SK-N-SH (cell line): ENCODE data around the gene CHST15. TPM values are rescaled to one million over a fixed set of nuclear protein-coding genes. Genes with fewer than 3 reads are reported as not detected.

Source experiments
- CTCF ChIA-PET: fragments of 300-600, 350-600 bp; formaldehyde crosslinking; extraction: SDS; loops from one replicate; lab custom pipeline; 2021; lab: Yijun Ruan, JAX
- POLR2A ChIA-PET: fragments of 350-600 bp; sonication (Branson Sonifier 250); formaldehyde crosslinking; extraction: SDS; loops from one replicate; lab custom pipeline; 2020; ENCODE audit warnings: antibody characterized with exemption, inconsistent platforms; lab: Yijun Ruan, JAX
- DNase-seq: peaks from one replicate; pipeline ENCODE4 v3.0.0; 2012
- H2AFZ ChIP-seq: fragments of 200-600 bp; sonication (generic); 2 replicates; pipeline ENCODE4 v1.8.1; 2016; ENCODE audit warnings: antibody characterized with exemption, mild to moderate bottlenecking, low read depth
- H3F3A ChIP-seq: fragments of 200-600 bp; sonication (generic); replicated peaks from 2 replicates; pipeline ENCODE3; 2016; ENCODE audit warnings: antibody characterized with exemption, mild to moderate bottlenecking; ENCODE audit not compliant: insufficient read depth
- H3K27ac ChIP-seq, 2 experiments: fragments of 200-500 bp in 1 of 2; fragments of 200-600 bp in 1 of 2; sonication (Bioruptor generic) in 1 of 2; sonication (generic), shearing (Covaris generic) in 1 of 2; 2 replicates each; pipeline versions ENCODE4 v1.5.1 to v1.6.1; 2014 to 2016; ENCODE audit warnings: low read depth in 2 of 2, inconsistent platforms in 1 of 2, low read length in 1 of 2, mild to moderate bottlenecking in 1 of 2, mixed read lengths in 1 of 2
- H3K27me3 ChIP-seq: fragments of 200-600 bp; sonication (generic), shearing (Covaris generic); 2 replicates; pipeline ENCODE4 v1.6.1; 2016; ENCODE audit warnings: mixed run types; ENCODE audit not compliant: insufficient read depth
- H3K36me3 ChIP-seq, 2 experiments: fragments of 200-500 bp in 1 of 2; fragments of 200-600 bp in 1 of 2; sonication (Bioruptor generic) in 1 of 2; sonication (generic) in 1 of 2; replicated peaks in 1 of 2; 2 replicates each; pipeline versions ENCODE3 to v1.5.1; 2014 to 2016; ENCODE audit warnings: low read length in 1 of 2, mild to moderate bottlenecking in 1 of 2; ENCODE audit not compliant: insufficient read depth in 2 of 2, control insufficient read depth in 1 of 2
- H3K4me1 ChIP-seq, 2 experiments: fragments of 200-500 bp in 1 of 2; fragments of 200-600 bp in 1 of 2; sonication (Bioruptor generic) in 1 of 2; sonication (generic), shearing (Covaris generic) in 1 of 2; 2 replicates each; pipeline versions ENCODE4 v1.5.1 to v1.6.1; 2014 to 2016; ENCODE audit warnings: low read depth in 1 of 2, low read length in 1 of 2, mixed run types in 1 of 2; ENCODE audit not compliant: insufficient read depth in 2 of 2, control insufficient read depth in 1 of 2
- H3K4me2 ChIP-seq: fragments of 200-600 bp; sonication (generic), shearing (Covaris generic); 2 replicates; pipeline ENCODE4 v1.6.1; 2017; ENCODE audit warnings: mixed run types
- H3K4me3 ChIP-seq, 2 experiments: fragments of 200-500 bp in 1 of 2; fragments of 200-600 bp in 1 of 2; sonication (Bioruptor generic) in 1 of 2; sonication (generic), shearing (Covaris generic) in 1 of 2; 2 replicates each; pipeline versions ENCODE4 v1.5.1 to v1.8.1; 2014 to 2016; ENCODE audit warnings: low read depth in 2 of 2, inconsistent platforms in 1 of 2, low read length in 1 of 2, mild to moderate bottlenecking in 1 of 2, mixed read lengths in 1 of 2, moderate library complexity in 1 of 2
- H3K79me2 ChIP-seq: fragments of 200-600 bp; sonication (generic); 2 replicates; pipeline ENCODE4 v1.8.1; 2017; ENCODE audit warnings: mild to moderate bottlenecking; ENCODE audit not compliant: insufficient read depth
- H3K9ac ChIP-seq: fragments of 200-600 bp; sonication (generic); 2 replicates; pipeline ENCODE4 v1.6.1; 2017; ENCODE audit warnings: mixed run types
- H3K9me2 ChIP-seq: fragments of 200-600 bp; sonication (generic); 2 replicates; pipeline ENCODE4 v1.6.1; 2017; ENCODE audit warnings: mixed run types
- H3K9me3 ChIP-seq: fragments of 200-600 bp; sonication (generic); 2 replicates; pipeline ENCODE4 v1.6.1; 2017; ENCODE audit warnings: mixed run types, mild to moderate bottlenecking, moderate library complexity
- H4K20me1 ChIP-seq: fragments of 200-600 bp; sonication (generic); 2 replicates; pipeline ENCODE4 v1.6.1; 2017; ENCODE audit warnings: mild to moderate bottlenecking, mixed run types; ENCODE audit not compliant: insufficient read depth
- CTCF ChIP-seq: fragments of 200-600 bp; sonication (generic); IDR thresholded peaks from 2 replicates; pipeline ENCODE4 v1.6.1; 2017; ENCODE audit warnings: antibody characterized with exemption, mild to moderate bottlenecking, moderate library complexity
- ELF1 ChIP-seq: IDR thresholded peaks from 2 replicates; pipeline ENCODE4 v1.4.0; 2012
- RXRA ChIP-seq: IDR thresholded peaks from 2 replicates; pipeline ENCODE4 v1.4.0; 2012; ENCODE audit warnings: low read depth, mild to moderate bottlenecking, borderline replicate concordance
- USF1 ChIP-seq: IDR thresholded peaks from 2 replicates; pipeline ENCODE4 v1.4.0; 2012; ENCODE audit warnings: low read depth, borderline replicate concordance
- WGBS: methylation state at CpG from one replicate; pipeline ENCODE4 v1.1.6; 2017; ENCODE audit warnings: low lambda C conversion rate; 5-methylcytosine and 5-hydroxymethylcytosine counted together
- polyA plus RNA-seq, 3 experiments: library from polyadenylated mRNA; depleted of rRNA; stranded (reverse); fragments of >200 nt; gene quantifications; 2 replicates each; pipeline ENCODE4 v1.2.3, GENCODE V29; 2012

Gene CHST15
- polyA plus RNA-seq, 1 of the 3 experiments (the other 2 are of a cell fraction), result 0.02 TPM

GRCh38 chr10:124050021-124051015, 43.1 kb downstream of the CHST15 start:
- H3K9me3 ChIP-seq, result no peaks in the 10 kb centered on the region
- ChIA-PET POLR2A (no interaction called here), CTCF (interaction anchor here (1.0 to 4.0 kb wide), 2 partner anchors 25 to 56 kb away, joined by 3 to 9 read pairs; no protein-coding TSS in a partner anchor)
- no peaks in the 10 kb centered on the region for H3K36me3 ChIP-seq
- no peak overlapping the region for H3K27ac ChIP-seq
- H3K4me2 ChIP-seq, result no peak overlapping the region
- TF ChIP-seq ELF1, result no peak
- no peak for TF ChIP-seq USF1
- TF ChIP-seq RXRA, result no peak
- H3K4me1 ChIP-seq, result no peaks in the 10 kb centered on the region
- no peak overlapping the region for H2AFZ ChIP-seq
- 60% methylated on average over 17 of the region's 17 CpGs for WGBS
- DNase-seq, result no peak
- no peaks in the 10 kb centered on the region for H3K79me2 ChIP-seq
- no peaks in the 10 kb centered on the region for H4K20me1 ChIP-seq
- H3K9ac ChIP-seq, result no peak overlapping the region
- no peaks in the 10 kb centered on the region for H3K9me2 ChIP-seq
- no peaks in the 10 kb centered on the region for H3K27me3 ChIP-seq
- H3F3A ChIP-seq, result no peaks in the 10 kb centered on the region
- no peak overlapping the region for H3K4me3 ChIP-seq

- no peak for TF ChIP-seq CTCF
- no peak for DNase-seq
- CTCF ChIA-PET, result interaction anchor here (1.0 to 4.0 kb wide), 3 partner anchors 26 to 339 kb away, joined by 3 to 9 read pairs (median 4); no protein-coding TSS in a partner anchor
Observed at GRCh38 chr10:124049484-124049883, 43.9 kb downstream of the CHST15 start.

More at GRCh38 chr10:124049484-124049883, 43.9 kb downstream of the CHST15 start:
- Histone ChIP-seq H3K4me2 (no peak overlapping the region), H3K4me1 (no peaks in the 10 kb centered on the region), H3K9me2 (no peaks in the 10 kb centered on the region), H3K27me3 (no peaks in the 10 kb centered on the region), H3K4me3 (no peak overlapping the region), H3K27ac (no peak overlapping the region), H4K20me1 (no peaks in the 10 kb centered on the region), H3K9ac (no peak overlapping the region), H3K79me2 (no peaks in the 10 kb centered on the region), H3F3A (no peaks in the 10 kb centered on the region), H3K9me3 (no peaks in the 10 kb centered on the region), H2AFZ (no peak overlapping the region), H3K36me3 (no peaks in the 10 kb centered on the region)
- POLR2A ChIA-PET, result no interaction called here
- WGBS, result 54% methylated on average over 4 of the region's 5 CpGs
